Measurements from ENCODE around the gene PALM3. TPM values are rescaled to one million over a fixed set of nuclear protein-coding genes. Genes with fewer than 3 reads are reported as not detected.

PALM3 gene
- total RNA-seq, 1 donor from 2014 or later: 5.7 TPM

DNA sequence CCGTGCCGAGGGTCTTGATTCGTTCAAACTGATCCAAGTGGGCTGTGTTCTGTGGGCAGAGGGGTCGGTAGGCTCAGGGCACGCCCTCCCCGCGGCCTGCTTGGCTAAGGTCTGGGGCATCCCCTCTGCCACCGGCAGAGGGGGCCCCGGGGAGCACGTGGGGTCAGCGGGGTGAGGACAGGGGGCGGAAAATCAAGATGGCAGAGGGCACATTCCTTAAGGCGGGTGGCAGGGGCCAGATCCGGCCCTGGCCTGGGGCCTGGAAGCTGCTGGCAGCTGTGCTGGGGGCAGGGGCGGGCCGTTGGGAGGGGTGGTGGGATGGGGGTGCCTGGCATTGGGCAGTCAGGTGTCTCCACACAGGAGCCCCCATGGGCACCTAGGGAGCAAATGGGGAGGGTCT lies 45.0 kb upstream of the PALM3 start:
- no peak for DNase-seq (ENCODE audit: low read depth, low spot score)
- no peak overlapping the region for H3K27ac Mint-ChIP-seq (ENCODE audit: unreplicated experiment)
- H3K4me1 Mint-ChIP-seq: no peaks in the 10 kb centered on the region
- TF ChIP-seq, protein P1, sequence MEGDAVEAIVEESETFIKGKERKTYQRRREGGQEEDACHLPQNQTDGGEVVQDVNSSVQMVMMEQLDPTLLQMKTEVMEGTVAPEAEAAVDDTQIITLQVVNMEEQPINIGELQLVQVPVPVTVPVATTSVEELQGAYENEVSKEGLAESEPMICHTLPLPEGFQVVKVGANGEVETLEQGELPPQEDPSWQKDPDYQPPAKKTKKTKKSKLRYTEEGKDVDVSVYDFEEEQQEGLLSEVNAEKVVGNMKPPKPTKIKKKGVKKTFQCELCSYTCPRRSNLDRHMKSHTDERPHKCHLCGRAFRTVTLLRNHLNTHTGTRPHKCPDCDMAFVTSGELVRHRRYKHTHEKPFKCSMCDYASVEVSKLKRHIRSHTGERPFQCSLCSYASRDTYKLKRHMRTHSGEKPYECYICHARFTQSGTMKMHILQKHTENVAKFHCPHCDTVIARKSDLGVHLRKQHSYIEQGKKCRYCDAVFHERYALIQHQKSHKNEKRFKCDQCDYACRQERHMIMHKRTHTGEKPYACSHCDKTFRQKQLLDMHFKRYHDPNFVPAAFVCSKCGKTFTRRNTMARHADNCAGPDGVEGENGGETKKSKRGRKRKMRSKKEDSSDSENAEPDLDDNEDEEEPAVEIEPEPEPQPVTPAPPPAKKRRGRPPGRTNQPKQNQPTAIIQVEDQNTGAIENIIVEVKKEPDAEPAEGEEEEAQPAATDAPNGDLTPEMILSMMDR (conservative IDR thresholded peaks at IDR 0.05): no peak
- peaks cover 2% of the 10 kb centered on the region for H3K36me3 Mint-ChIP-seq (ENCODE audit: low read depth)
- H3K4me3 Mint-ChIP-seq: no peak overlapping the region
- no peaks in the 10 kb centered on the region for H3K27me3 Mint-ChIP-seq (ENCODE audit: low read depth)
- H3K9me3 Mint-ChIP-seq: no peaks in the 10 kb centered on the region

DNA sequence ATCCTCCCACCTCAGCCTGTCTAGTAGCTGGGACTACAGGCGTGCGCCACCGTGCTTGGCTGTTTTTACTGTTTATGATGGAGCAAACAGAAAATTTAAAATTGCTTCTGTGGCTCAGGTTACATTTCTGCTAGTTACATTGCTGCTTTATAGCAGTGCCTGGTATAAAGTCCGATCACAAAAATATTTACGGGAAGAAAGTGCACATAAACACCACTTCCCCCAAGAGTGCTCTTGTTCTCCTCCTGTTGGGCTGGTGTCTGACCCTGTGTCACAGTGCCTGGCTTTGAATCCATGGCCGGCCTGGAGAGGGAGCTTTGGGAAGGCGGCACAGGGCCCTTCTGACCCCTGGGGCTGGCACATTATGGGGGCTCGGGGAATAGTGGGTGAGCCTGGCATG lies 43.8 kb upstream of the PALM3 start:
- Mint-ChIP-seq H3K4me3 (no peak overlapping the region), H3K4me1 (no peaks in the 10 kb centered on the region), H3K27ac (ENCODE audit: unreplicated experiment) (no peak overlapping the region), H3K9me3 (no peaks in the 10 kb centered on the region), H3K36me3 (ENCODE audit: low read depth) (peaks cover 6% of the 10 kb centered on the region), H3K27me3 (ENCODE audit: low read depth) (no peaks in the 10 kb centered on the region)
- DNase-seq (ENCODE audit: low read depth, low spot score): no peak
- TF ChIP-seq, protein P1 (conservative IDR thresholded peaks at IDR 0.05): no peak

DNA sequence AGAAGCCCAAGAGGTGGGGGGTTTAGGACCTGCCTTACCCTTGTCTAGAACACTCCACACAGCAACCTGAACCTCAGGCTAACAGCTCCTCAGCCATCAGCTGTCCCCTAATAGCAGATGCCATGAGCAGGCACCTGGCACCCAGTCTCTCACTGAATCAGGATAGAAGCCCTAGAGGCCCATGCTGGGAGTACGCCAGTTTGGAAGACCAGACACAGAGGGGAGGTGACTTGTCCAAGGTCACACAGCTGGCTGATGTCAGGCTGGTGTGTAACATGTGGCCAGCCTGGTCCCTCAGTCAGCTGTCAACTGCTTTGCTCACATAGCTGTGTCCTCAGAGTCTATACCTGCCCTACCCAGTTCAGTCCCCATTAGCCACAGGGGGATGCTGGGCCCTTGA lies 41.4 kb upstream of the PALM3 start:
- TF ChIP-seq, protein P1 (conservative IDR thresholded peaks at IDR 0.05): no peak
- no peak overlapping the region for H3K27ac Mint-ChIP-seq (ENCODE audit: unreplicated experiment)
- no peak overlapping the region for H3K4me3 Mint-ChIP-seq
- peaks cover 6% of the 10 kb centered on the region for H3K36me3 Mint-ChIP-seq (ENCODE audit: low read depth)
- H3K9me3 Mint-ChIP-seq: no peaks in the 10 kb centered on the region
- H3K27me3 Mint-ChIP-seq (ENCODE audit: low read depth): no peaks in the 10 kb centered on the region
- no peaks in the 10 kb centered on the region for H3K4me1 Mint-ChIP-seq
- no peak for DNase-seq (ENCODE audit: low read depth, low spot score)

DNA sequence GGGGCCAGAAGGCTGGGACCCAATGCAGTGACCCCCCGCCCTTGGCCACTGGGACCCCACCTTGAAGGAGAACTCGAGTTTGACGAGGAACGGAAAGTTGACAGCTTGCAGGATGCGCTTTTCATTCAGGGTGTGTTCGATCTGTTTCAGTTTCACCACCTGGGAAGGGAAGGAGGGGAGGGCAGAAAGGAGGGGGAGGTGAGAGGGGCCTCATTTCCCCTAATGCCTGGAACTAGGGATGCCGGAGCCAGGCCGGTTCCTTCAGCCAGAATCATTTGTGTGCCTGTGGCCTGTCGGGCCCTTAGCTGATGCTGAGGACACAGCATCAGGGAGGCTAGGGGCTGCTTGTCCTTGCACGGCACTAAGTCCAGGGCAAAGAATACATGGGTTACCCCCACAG lies 40.9 kb upstream of the PALM3 start:
- no peak for DNase-seq (ENCODE audit: low read depth, low spot score)
- H3K4me1 Mint-ChIP-seq: no peaks in the 10 kb centered on the region
- peaks cover 7% of the 10 kb centered on the region for H3K36me3 Mint-ChIP-seq (ENCODE audit: low read depth)
- no peaks in the 10 kb centered on the region for H3K9me3 Mint-ChIP-seq
- H3K27me3 Mint-ChIP-seq (ENCODE audit: low read depth): no peaks in the 10 kb centered on the region
- TF ChIP-seq, protein P1 (conservative IDR thresholded peaks at IDR 0.05): no peak
- no peak overlapping the region for H3K4me3 Mint-ChIP-seq
- H3K27ac Mint-ChIP-seq (ENCODE audit: unreplicated experiment): no peak overlapping the region

DNA sequence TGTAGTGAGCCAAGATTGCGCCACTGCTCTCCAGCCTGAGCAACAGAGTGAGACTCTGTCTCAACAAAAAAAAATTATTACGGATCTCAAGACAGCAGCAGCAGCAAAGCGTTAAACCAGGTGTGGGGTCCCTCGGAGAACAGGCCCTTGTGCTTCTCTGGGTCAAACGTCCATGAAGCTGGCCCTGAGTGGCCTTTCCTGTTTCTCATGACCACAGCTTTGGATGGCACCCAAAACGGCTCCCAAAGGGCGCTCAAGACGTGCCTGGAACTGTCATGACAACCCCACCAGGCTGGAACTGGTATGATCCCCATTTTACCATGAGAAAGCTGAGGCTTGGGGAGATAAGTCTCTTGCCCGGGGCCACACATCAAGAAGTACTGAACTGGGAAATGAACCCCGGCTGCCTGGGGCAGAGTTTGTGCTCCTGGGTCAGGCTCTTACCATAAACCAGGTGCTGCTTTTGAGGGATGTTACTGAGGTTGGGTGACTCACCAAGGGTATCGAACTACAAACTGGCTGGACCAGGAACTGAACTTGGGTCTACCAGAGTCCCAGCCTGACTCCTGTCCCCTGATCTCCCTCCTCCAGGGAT lies 40.3 kb upstream of the PALM3 start:
- H3K4me3 Mint-ChIP-seq: no peak overlapping the region
- H3K9me3 Mint-ChIP-seq: no peaks in the 10 kb centered on the region
- no peaks in the 10 kb centered on the region for H3K4me1 Mint-ChIP-seq
- H3K27ac Mint-ChIP-seq (ENCODE audit: unreplicated experiment): no peak overlapping the region
- peaks cover 9% of the 10 kb centered on the region for H3K36me3 Mint-ChIP-seq (ENCODE audit: low read depth)
- H3K27me3 Mint-ChIP-seq (ENCODE audit: low read depth): no peaks in the 10 kb centered on the region
- DNase-seq (ENCODE audit: low read depth, low spot score): no peak
- TF ChIP-seq, protein P1 (conservative IDR thresholded peaks at IDR 0.05): no peak
